ENCODE data around the gene PSMD9.
"Not testable (repeated sequence)": the region's sequence is repeated elsewhere in the genome, so short reads cannot be mapped to it uniquely, and the experiment has no call there.

The PSMD9 gene

DNA sequence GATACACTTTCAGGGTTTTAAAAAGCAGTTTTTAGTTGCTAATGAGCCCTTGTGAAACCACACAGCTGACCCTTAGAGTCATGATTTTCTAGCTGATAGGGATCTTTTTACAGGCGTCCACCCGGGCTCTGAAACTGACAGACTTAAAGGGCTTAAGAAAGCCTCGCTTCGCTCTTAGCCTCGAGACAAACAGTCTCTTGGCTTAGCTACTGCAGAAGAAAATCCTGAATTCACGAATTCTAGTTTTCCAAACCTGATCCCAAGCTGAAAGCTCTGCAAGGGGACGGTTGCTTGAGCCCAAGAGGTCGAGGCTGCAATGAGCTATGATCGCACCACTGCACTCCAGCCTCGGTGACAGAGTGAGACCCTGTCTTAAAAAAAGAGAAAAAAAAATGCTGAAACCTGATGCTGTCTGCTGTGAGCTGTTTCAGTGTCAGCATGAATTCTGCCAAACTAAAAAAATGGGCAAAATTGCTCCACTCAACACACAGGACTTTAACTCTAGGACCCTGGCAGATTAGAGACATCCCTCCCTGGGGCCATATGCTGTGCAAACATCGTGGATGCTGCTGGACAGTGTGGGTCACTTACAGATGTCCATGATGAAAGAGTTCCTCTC, 26.8 kb upstream of the PSMD9 start:
- DNase-seq (no peak), ATAC-seq (no peak)
- Mint-ChIP-seq H3K27ac (no peak overlapping the region), H3K4me3 (no peak overlapping the region), H3K9me3 (no peaks in the 10 kb centered on the region), H3K27me3 (no peaks in the 10 kb centered on the region), H3K4me1 (no peaks in the 10 kb centered on the region)

DNA sequence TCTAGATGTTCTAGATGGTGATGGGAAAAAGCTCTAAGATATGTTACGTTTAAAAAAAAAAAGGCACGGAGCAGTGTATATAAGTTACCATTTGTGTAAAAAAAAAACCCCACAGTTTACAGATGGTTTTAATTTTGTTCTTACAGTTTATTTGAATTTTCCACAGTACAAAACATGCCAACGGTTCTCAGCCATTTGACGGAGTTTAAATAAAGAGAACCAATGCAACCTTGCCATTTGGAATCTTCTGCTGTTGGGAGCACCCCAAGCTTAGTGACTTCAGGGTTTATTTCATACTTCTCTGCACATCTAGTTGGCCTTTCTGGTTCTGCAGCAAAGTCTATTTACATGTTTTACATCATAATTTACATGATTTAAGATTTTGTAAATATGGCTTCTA, 22.3 kb upstream of the PSMD9 start:
- Mint-ChIP-seq H3K4me1 (no peaks in the 10 kb centered on the region), H3K9me3 (no peaks in the 10 kb centered on the region), H3K4me3 (no peak overlapping the region), H3K27me3 (no peaks in the 10 kb centered on the region), H3K27ac (no peak overlapping the region)
- DNase-seq (no peak), ATAC-seq (no peak)

GRCh38 chr12:121869229-121869628, 19.4 kb upstream of the PSMD9 start:
- H3K27me3 Mint-ChIP-seq, H3K4me3 Mint-ChIP-seq, H3K27ac Mint-ChIP-seq, DNase-seq, ATAC-seq, H3K9me3 Mint-ChIP-seq, H3K4me1 Mint-ChIP-seq: not testable (repeated sequence)

GRCh38 chr12:121871467-121871866, 17.1 kb upstream of the PSMD9 start:
- DNase-seq, result no peak
- Mint-ChIP-seq H3K27ac (no peak overlapping the region), H3K4me1 (peaks cover 5% of the 10 kb centered on the region), H3K4me3 (no peak overlapping the region), H3K27me3 (no peaks in the 10 kb centered on the region), H3K9me3 (no peaks in the 10 kb centered on the region)
- no peak for ATAC-seq

DNA sequence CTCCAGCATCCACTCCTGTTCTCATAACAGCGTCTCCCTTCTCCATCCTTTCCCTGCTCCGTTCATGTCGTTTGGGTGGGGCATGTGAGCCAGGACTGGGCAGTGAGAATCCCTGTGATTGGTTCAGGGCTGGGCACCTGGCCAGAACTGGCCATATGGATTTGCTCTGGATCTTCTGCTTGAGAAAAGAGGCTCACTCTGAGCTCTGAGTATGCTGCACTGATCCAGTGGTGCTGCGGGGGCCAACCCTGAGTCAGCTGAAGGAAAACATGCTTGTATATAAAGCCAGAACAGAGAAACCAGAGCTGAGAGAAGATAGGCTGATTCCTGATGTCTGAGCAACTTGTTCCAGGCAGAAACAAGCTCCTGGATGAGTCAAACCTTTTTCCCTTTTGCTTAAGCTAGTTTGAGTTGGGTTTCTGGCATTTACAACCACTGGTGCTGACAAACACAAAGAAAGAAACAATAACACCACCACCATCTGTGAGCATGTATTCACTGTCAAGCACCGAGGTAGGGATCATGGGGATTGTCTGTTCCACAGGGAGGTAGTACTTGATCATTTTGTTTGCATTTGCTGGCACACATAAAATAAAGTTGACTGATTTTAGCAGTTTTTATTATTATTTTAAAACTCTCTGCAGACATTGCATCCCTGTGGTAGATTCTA, 15.9 kb upstream of the PSMD9 start:
- no peak for ATAC-seq
- peak overlapping the region in 1 of 2 donors; percentile 19 for H3K27ac Mint-ChIP-seq
- H3K9me3 Mint-ChIP-seq, result no peaks in the 10 kb centered on the region
- no peak for DNase-seq
- H3K27me3 Mint-ChIP-seq, result no peaks in the 10 kb centered on the region
- peaks cover 5% of the 10 kb centered on the region for H3K4me1 Mint-ChIP-seq
- no peak overlapping the region for H3K4me3 Mint-ChIP-seq

DNA sequence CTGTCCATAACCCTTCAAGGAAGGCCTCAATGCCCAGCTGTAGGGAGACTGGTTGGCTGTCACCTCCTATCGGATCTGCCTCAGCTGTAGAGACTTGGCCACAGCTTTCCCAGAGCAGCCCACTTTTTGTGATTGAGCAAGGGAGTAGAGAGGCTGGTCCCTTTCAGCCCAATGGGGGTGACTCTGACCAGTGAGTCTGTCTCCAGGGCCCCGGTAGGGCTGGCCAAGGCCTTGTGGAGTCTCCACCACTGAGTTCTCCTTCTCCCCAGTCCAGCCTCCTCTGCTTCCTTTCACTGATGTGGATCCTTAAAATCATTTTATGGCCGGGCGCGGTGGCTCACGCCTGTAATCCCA, 15.4 kb upstream of the PSMD9 start:
- H3K4me3 Mint-ChIP-seq, result no peak overlapping the region
- no peaks in the 10 kb centered on the region for H3K27me3 Mint-ChIP-seq
- H3K9me3 Mint-ChIP-seq, result no peaks in the 10 kb centered on the region
- ATAC-seq (no peak), DNase-seq (no peak)
- peaks cover 5% of the 10 kb centered on the region for H3K4me1 Mint-ChIP-seq
- no peak overlapping the region for H3K27ac Mint-ChIP-seq

GRCh38 chr12:121874071-121874470, 14.5 kb upstream of the PSMD9 start:
- ATAC-seq (no peak), DNase-seq (no peak)
- no peaks in the 10 kb centered on the region for H3K27me3 Mint-ChIP-seq
- H3K27ac Mint-ChIP-seq, result no peak overlapping the region
- H3K4me3 Mint-ChIP-seq, result no peak overlapping the region
- peaks cover 5% of the 10 kb centered on the region for H3K4me1 Mint-ChIP-seq
- no peaks in the 10 kb centered on the region for H3K9me3 Mint-ChIP-seq

DNA sequence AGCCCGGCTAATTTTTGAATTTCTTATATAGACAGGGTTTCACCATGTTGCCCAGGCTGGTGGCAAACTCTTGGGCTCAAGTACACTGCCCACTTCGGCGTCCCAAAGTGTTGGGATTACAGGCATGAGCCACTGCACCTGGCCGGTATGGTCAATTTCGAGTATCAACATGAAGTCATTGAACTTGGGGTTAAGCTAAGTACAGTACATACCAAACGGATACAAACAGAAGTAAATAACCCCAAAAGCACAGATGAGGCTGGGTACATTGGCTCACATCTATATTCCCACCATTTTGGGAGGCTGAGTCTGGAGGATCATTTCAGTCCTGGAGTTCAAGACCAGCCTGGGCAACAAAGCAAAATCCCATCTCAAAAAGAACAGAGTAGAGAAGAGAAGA, 13.0 kb upstream of the PSMD9 start:
- no peak overlapping the region for H3K4me3 Mint-ChIP-seq
- no peaks in the 10 kb centered on the region for H3K27me3 Mint-ChIP-seq
- no peaks in the 10 kb centered on the region for H3K9me3 Mint-ChIP-seq
- H3K27ac Mint-ChIP-seq, result no peak overlapping the region
- no peak for DNase-seq
- ATAC-seq, result no peak
- H3K4me1 Mint-ChIP-seq, result peaks cover 5% of the 10 kb centered on the region

DNA sequence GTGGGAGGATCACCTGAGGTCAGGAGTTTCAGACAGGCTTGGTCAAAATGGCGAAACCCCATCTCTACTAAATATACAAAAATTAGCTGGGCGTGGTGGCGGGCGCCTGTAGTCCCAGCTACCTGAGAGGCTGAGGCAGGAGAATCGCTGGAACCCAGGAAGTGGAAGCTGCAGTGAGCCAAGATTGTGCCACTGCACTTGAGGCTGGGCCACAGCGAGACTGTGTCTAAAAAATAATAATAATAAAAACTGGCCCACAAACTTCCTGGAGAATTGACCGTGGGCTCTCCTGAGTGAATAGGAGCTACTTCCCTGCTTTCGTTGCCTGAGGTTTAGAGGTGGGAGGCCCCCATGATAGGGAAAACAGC, 12.5 kb upstream of the PSMD9 start:
- not testable (repeated sequence) for DNase-seq, H3K4me1 Mint-ChIP-seq, H3K27ac Mint-ChIP-seq, ATAC-seq, H3K4me3 Mint-ChIP-seq, H3K9me3 Mint-ChIP-seq, H3K27me3 Mint-ChIP-seq

DNA sequence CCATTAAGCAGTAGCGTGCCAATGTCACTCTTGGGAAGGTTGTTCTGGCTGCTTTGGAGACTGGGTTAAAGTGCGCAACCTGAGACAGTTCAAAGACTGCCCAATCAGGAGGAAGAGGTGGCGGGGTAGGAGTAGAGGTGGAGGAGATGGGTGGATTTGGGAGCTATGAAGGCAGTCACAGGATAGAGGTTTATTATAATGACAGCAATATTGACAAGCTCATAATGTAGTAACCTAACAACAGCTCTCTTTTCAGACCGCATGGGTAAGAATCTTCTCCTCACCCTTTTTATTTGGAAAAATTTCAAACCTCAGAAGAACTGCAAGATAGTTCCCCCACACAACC, 5.3 kb upstream of the PSMD9 start:
- Mint-ChIP-seq H3K27ac (no peak overlapping the region), H3K4me3 (no peak overlapping the region), H3K27me3 (no peaks in the 10 kb centered on the region), H3K9me3 (no peaks in the 10 kb centered on the region), H3K4me1 (peaks cover 8% of the 10 kb centered on the region)
- ATAC-seq (no peak), DNase-seq (no peak)

DNA sequence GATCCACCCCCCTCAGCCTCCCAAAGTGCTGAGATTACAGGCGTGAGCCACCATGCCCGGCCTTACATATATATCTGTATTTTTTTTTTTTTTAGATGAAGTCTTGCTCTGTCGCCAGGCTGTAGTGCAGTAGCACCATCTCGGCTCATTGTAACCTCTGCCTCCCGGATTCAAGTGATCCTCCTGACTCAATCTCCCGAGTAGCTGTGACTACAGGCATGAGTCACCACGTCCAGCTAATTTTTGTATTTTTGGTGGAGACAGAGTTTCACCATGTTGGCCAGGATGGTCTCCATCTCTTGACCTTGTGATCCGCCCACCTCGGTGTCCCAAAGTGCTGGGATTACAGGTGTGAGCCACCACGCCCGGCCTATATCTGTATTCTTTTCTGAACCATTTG, 3.5 kb upstream of the PSMD9 start:
- H3K4me1 Mint-ChIP-seq, result peaks cover 17% of the 10 kb centered on the region
- H3K27me3 Mint-ChIP-seq, DNase-seq, ATAC-seq, H3K9me3 Mint-ChIP-seq, H3K4me3 Mint-ChIP-seq, H3K27ac Mint-ChIP-seq: not testable (repeated sequence)

DNA sequence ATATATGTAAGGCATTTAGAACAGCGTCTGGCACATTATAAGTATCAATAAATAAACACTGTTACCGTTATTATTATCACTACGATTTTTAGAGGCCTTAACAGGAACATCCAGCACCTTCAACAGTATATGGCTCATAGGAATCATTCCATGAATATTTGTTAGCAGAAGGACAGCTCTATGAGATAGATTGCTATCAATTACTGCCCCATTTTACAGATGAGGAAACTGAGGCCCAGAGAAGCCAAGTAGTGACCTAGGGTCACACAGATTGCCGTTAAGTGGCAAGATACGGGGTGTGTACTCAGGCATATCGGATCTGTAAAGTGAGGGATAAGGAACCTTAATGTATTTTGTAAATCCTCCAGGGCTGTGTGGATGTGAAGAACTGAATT, 510 bp upstream of the PSMD9 start:
- Mint-ChIP-seq H3K27ac (peak overlapping the region; percentile 8 to 100), H3K4me1 (peaks cover 34% of the 10 kb centered on the region), H3K4me3 (peak overlapping the region; percentile 91 to 100), H3K9me3 (no peaks in the 10 kb centered on the region), H3K27me3 (no peaks in the 10 kb centered on the region)
- ATAC-seq, result no peak
- DNase-seq, result no peak

GRCh38 chr12:121889274-121889624, 659 bp downstream of the PSMD9 start:
- peak overlapping the region; percentile 91 to 100 for H3K4me3 Mint-ChIP-seq
- no peak for ATAC-seq
- no peaks in the 10 kb centered on the region for H3K9me3 Mint-ChIP-seq
- H3K4me1 Mint-ChIP-seq, result peaks cover 45% of the 10 kb centered on the region
- no peak for DNase-seq
- H3K27me3 Mint-ChIP-seq, result no peaks in the 10 kb centered on the region
- H3K27ac Mint-ChIP-seq, result peak overlapping the region; percentile 37 to 100

DNA sequence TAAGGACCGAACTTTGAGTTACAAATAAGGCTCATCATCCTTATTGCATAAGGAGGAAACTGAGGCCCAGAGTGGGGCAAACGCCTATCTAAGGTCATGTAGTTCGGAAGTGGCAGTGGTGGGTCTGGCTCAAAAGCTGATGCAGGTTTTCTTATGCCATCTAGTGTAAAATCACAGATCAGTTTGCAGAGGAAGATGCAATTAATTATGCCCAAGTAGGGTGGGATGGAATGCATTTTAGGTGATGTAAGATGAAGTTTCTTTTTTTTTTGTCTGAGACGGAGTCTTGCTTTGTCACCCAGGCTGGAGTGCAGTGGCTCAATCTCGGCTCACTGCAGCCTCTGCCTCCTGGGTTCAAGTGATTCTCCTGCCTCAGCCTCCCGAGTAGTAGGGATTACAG, 1.1 kb downstream of the PSMD9 start:
- peak overlapping the region; percentile 91 to 100 for H3K4me3 Mint-ChIP-seq
- H3K27ac Mint-ChIP-seq, result peak overlapping the region in 1 of 2 donors; percentile 100
- DNase-seq, H3K9me3 Mint-ChIP-seq, H3K27me3 Mint-ChIP-seq, ATAC-seq: not testable (repeated sequence)
- H3K4me1 Mint-ChIP-seq, result peaks cover 48% of the 10 kb centered on the region

DNA sequence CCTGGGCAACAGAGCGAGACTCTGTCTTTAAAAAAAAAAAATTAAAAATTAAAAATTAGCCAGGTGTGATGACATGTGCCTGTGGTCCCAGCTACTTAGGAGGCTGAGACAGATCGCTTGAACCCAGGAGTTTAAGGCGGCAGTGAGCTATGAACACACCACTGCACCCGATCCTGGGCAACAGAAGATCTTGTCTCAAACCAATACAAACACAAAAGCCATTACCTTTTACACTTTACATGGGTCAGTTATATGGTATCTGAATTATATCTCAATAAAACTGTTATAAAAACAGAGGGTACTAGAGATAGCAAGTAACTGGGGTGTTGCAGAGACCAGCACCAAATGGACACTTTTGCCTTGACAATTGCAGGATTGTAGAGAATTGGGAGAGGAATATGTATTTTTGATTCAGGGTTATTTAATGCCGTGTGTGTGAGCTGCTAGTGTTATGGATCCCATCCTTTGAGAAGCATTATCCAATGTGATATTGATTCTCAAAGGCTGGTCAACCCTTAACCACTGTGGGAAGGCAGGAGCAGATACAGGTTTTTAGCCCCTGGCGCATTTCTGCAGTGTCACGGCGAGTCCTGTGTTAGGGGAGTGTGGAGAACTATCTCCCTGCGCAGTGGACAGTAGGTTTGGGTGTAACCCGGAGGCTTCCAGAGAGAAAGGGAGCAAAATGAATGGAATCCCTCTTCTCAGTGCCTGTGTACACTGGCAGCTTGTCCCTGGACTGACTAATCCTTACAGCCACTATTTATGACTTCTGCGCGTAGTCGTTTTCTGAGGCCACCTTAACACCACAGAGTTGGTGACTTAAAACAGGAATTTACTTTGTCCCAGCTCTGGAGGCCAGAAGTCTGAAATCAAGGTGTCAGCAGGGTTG, 4.3 kb downstream of the PSMD9 start:
- Mint-ChIP-seq H3K9me3 (no peaks in the 10 kb centered on the region), H3K27ac (no peak overlapping the region), H3K4me1 (peaks cover 46% of the 10 kb centered on the region), H3K27me3 (no peaks in the 10 kb centered on the region), H3K4me3 (peak overlapping the region in 1 of 2 donors; percentile 68)
- no peak for DNase-seq
- no peak for ATAC-seq

- peaks cover 45% of the 10 kb centered on the region for H3K4me1 Mint-ChIP-seq
- H3K9me3 Mint-ChIP-seq, result no peaks in the 10 kb centered on the region
- ATAC-seq, result peak; percentile 72
- H3K4me3 Mint-ChIP-seq, result peak overlapping the region; percentile 55 to 68
- DNase-seq, result no peak
- no peaks in the 10 kb centered on the region for H3K27me3 Mint-ChIP-seq
- peak overlapping the region; percentile 71 to 92 for H3K27ac Mint-ChIP-seq
Observed at GRCh38 chr12:121893961-121894460, 5.4 kb downstream of the PSMD9 start.

Data from stimulated activated naive CD8-positive, alpha-beta T cell treated with anti-CD3 and anti-CD28 coated beads, Interleukin-15, amount 100 ng/mL, for 72 hours (primary cell).